Measurements from ENCODE around the gene SPATA33.

The SPATA33 gene

GRCh38 chr16:89705006-89705405, 47.4 kb downstream of the SPATA33 start:
- H3K4me3 ChIP-seq (ENCODE audit: control insufficient read depth, low read depth, low read length) = no peak overlapping the region
- no peak for TF ChIP-seq CTCF (conservative IDR thresholded peaks at IDR 0.05; ENCODE audit: control insufficient read depth, insufficient read depth, low read depth, low read length)
- no peak for DNase-seq (ENCODE audit: low read depth)

DNA sequence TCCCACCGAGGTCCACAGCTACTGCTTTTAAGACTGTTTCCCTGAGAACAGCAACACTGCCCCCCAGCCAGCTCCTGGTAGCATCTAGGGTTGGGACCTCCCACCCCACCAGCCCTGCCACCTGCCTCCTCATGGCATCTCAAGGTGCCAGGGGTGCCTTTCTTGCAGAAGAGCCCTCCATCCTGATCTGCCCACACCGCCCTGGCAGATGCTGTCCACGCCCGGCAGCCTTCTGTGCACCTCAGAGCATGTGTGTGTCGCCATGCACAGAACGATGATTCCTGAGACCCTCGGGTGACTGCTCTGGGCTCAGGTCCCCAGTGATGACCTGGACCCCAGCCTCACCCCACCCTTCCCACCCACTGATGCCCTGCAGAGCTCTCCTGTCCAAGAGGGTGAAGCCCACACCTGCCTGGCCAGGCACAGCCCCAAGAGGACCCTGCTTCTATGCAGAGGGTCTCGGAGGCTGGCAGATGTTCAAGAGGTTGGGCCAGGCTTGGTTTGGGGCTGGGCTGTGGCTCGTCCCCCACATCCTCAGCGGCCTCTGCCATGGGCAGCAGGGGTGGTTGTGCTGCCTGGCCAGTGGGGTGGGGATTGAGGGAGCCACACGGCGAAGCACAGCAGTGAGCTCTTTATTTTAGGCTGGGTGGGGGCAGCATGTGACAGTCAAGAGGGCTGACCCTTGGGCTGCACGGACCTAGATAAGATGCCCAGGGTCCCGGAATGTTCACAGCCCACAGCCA, 49.1 kb downstream of the SPATA33 start:
- peak overlapping the region; percentile 33 for H3K4me3 ChIP-seq (ENCODE audit: control insufficient read depth, low read depth, low read length)
- no peak for DNase-seq (ENCODE audit: low read depth)
- TF ChIP-seq CTCF (conservative IDR thresholded peaks at IDR 0.05; ENCODE audit: control insufficient read depth, insufficient read depth, low read depth, low read length) = no peak

DNA sequence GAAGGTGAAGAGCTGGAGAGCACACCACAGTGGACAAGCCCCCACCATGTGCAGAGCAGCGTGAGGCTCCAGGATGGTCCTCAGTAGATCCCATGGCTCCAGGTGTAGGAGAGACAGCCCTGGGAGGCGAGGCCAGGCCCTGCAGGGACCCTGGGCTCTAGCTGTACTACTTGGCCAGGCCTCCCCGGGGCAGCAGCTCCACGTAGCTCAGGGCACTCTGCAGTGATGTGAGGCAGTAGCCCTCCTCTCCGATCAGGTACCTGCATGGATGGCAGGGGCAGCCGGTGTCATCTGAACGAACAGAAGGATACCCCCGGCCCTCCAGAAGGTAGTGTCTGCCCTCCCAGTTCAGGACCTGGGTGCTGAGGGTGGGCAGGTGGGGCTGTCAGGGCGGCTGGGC, 50.1 kb downstream of the SPATA33 start:
- DNase-seq (ENCODE audit: low read depth) = no peak
- no peak for TF ChIP-seq CTCF (conservative IDR thresholded peaks at IDR 0.05; ENCODE audit: control insufficient read depth, insufficient read depth, low read depth, low read length)
- H3K4me3 ChIP-seq (ENCODE audit: control insufficient read depth, low read depth, low read length) = no peak overlapping the region

DNA sequence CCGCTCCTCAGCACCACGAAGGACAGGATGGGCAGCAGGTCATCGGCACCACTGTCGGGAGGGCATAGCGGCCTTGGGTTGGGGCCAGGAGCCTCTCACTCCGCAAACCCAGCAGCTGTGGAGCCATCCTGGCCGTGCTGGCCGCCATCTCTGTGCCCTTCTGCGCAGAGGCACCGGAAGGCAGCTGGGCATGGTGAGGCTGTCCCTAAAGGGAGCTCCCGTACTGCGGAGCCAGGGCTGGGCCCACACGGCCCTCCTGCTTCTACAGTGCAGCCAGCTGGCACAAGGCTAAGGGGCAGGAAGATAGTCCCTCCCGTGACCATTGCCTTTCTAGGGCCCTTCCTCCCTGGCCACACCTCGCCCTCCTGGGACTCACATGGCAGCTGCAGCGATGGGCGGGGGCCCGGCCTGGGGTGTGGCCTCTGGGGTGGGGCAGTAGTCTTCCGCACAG, 50.9 kb downstream of the SPATA33 start:
- no peak for TF ChIP-seq CTCF (conservative IDR thresholded peaks at IDR 0.05; ENCODE audit: control insufficient read depth, insufficient read depth, low read depth, low read length)
- H3K4me3 ChIP-seq (ENCODE audit: control insufficient read depth, low read depth, low read length) = no peak overlapping the region
- DNase-seq (ENCODE audit: low read depth) = no peak

DNA sequence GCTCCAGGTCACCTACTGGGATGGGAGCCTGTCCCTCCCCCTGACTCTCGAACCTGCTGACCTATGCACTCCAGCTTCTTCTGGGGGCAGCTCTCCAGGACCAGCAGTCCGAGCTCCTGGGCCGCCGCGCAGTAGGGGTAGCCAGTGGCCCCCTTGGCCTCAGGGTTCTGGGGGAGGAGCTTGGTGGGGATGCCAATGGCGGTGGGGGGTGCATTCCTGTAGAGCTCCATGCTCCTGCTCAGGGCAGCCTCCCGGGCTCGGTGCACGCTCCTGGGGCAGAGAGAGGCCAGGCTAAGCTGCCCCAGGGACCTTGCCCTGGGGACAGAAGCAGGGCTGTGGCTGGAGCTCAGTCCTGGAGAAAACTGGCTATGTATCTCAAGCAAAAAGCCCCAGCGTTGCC, 51.5 kb downstream of the SPATA33 start:
- no peak for TF ChIP-seq CTCF (conservative IDR thresholded peaks at IDR 0.05; ENCODE audit: control insufficient read depth, insufficient read depth, low read depth, low read length)
- no peak for DNase-seq (ENCODE audit: low read depth)
- no peak overlapping the region for H3K4me3 ChIP-seq (ENCODE audit: control insufficient read depth, low read depth, low read length)

DNA sequence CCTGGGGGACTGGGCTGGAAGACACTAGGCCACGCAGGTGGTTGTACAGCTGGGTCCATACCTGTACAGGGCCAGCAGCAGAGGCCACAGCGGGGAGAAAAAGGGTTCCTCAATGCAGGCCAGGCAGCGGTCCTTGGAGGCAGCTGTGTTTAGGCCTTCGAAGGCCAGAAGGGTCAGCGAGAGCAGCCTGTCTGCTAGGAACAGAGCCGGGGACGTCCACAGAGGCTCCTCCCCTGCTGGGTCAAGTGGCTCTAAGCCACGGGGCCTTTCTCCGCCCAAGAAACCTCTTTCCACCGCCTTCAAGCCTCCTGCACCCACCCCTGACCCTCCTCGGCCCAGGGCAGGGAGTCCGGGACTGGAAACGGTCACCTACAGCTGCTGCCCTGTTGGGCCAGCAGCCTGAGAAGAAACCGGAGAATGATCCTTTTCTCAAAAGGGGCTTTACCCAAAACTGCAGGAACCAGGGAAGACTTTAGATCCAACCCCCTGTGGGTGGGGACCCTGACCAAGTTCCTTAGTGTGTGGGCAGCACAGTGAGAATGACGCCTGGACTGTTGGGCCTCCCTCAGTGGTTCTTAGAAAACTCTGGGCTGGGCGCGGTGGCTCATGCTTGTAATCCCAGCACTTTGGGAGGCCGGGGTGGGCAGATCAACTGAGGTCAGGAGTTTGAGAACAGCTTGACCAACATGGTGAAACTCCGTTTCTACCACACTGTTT, 52.2 kb downstream of the SPATA33 start:
- no peak for TF ChIP-seq CTCF (conservative IDR thresholded peaks at IDR 0.05; ENCODE audit: control insufficient read depth, insufficient read depth, low read depth, low read length)
- no peak overlapping the region for H3K4me3 ChIP-seq (ENCODE audit: control insufficient read depth, low read depth, low read length)
- DNase-seq (ENCODE audit: low read depth) = no peak
